ENCODE data around the gene PPP1R13L. TPM values are rescaled to one million over a fixed set of nuclear protein-coding genes. Genes with fewer than 3 reads are reported as not detected.
"Not testable (repeated sequence)": the region's sequence is repeated elsewhere in the genome, so short reads cannot be mapped to it uniquely, and the experiment has no call there.

The PPP1R13L gene
- total RNA-seq, 1 donor from 2014 or later: 56.7 TPM

GRCh38 chr19:45414468-45414867 lies 9.6 kb upstream of the PPP1R13L start:
- no peaks in the 10 kb centered on the region for H3K9me3 Mint-ChIP-seq (ENCODE audit: unreplicated experiment)
- H2AFZ ChIP-seq (ENCODE audit: low read depth, low read length): no peak overlapping the region
- no peaks in the 10 kb centered on the region for H4K20me1 ChIP-seq (ENCODE audit: insufficient read depth, low read length)
- no peak overlapping the region for H3K4me3 ChIP-seq (ENCODE audit: insufficient read depth, low read depth, low read length)
- H3K27me3 ChIP-seq (ENCODE audit: insufficient read depth, low read length): no peaks in the 10 kb centered on the region
- H3K4me1 ChIP-seq (ENCODE audit: insufficient read depth, low read length): no peaks in the 10 kb centered on the region
- peak overlapping the region; percentile 34 for H3K27ac Mint-ChIP-seq (ENCODE audit: unreplicated experiment)
- H3K79me2 ChIP-seq (ENCODE audit: insufficient read depth, low read length): peaks cover 4% of the 10 kb centered on the region
- no peak for DNase-seq (ENCODE audit: low read depth)
- no peak overlapping the region for H3K9ac ChIP-seq (ENCODE audit: low read length)
- H3K4me1 Mint-ChIP-seq (ENCODE audit: low read depth, unreplicated experiment): no peaks in the 10 kb centered on the region
- peaks cover 25% of the 10 kb centered on the region for H3K36me3 Mint-ChIP-seq (ENCODE audit: low read depth, unreplicated experiment)
- H3K4me2 ChIP-seq (ENCODE audit: low read length): no peak overlapping the region
- H3K9me3 ChIP-seq (ENCODE audit: insufficient read depth, low read depth, low read length): no peaks in the 10 kb centered on the region
- no peaks in the 10 kb centered on the region for H3K27me3 Mint-ChIP-seq (ENCODE audit: low read depth, unreplicated experiment)
- peaks cover 21% of the 10 kb centered on the region for H3K36me3 ChIP-seq (ENCODE audit: insufficient read depth, low read length)
- H3K27ac ChIP-seq (ENCODE audit: low read depth, low read length): no peak overlapping the region
- TF ChIP-seq EZH2 (IDR thresholded peaks at IDR 0.05; ENCODE audit: insufficient read depth, low read length) (no peak), CTCF (IDR thresholded peaks at IDR 0.05; ENCODE audit: insufficient read depth, low read depth, low read length) (no peak)
- no peak for FAIRE-seq
- peak overlapping the region; percentile 11 for H3K4me3 Mint-ChIP-seq (ENCODE audit: unreplicated experiment)

- Histone ChIP-seq H3K36me3 (ENCODE audit: insufficient read depth, low read length) (peaks cover 19% of the 10 kb centered on the region), H3K27me3 (ENCODE audit: insufficient read depth, low read length) (no peaks in the 10 kb centered on the region), H2AFZ (ENCODE audit: low read depth, low read length) (no peak overlapping the region), H3K4me1 (ENCODE audit: insufficient read depth, low read length) (no peaks in the 10 kb centered on the region), H3K4me2 (ENCODE audit: low read length) (no peak overlapping the region), H3K9me3 (ENCODE audit: insufficient read depth, low read depth, low read length) (no peaks in the 10 kb centered on the region), H4K20me1 (ENCODE audit: insufficient read depth, low read length) (no peaks in the 10 kb centered on the region), H3K79me2 (ENCODE audit: insufficient read depth, low read length) (peaks cover 4% of the 10 kb centered on the region), H3K4me3 (ENCODE audit: insufficient read depth, low read depth, low read length) (no peak overlapping the region), H3K9ac (ENCODE audit: low read length) (peak overlapping the region; percentile 15), H3K27ac (ENCODE audit: low read depth, low read length) (no peak overlapping the region)
- FAIRE-seq (no peak), DNase-seq (ENCODE audit: low read depth) (no peak)
- Mint-ChIP-seq H3K27ac (ENCODE audit: unreplicated experiment) (no peak overlapping the region), H3K27me3 (ENCODE audit: low read depth, unreplicated experiment) (no peaks in the 10 kb centered on the region), H3K36me3 (ENCODE audit: low read depth, unreplicated experiment) (peaks cover 32% of the 10 kb centered on the region), H3K4me1 (ENCODE audit: low read depth, unreplicated experiment) (no peaks in the 10 kb centered on the region), H3K4me3 (ENCODE audit: unreplicated experiment) (no peak overlapping the region), H3K9me3 (ENCODE audit: unreplicated experiment) (no peaks in the 10 kb centered on the region)
- TF ChIP-seq EZH2 (IDR thresholded peaks at IDR 0.05; ENCODE audit: insufficient read depth, low read length): no peak
- no peak for TF ChIP-seq CTCF (IDR thresholded peaks at IDR 0.05; ENCODE audit: insufficient read depth, low read depth, low read length)
Measured at GRCh38 chr19:45413497-45413896, 8.6 kb upstream of the PPP1R13L start.

- peaks cover 21% of the 10 kb centered on the region for H3K79me2 ChIP-seq (ENCODE audit: insufficient read depth, low read length)
- not testable (repeated sequence) for H3K27me3 ChIP-seq (ENCODE audit: insufficient read depth, low read length); H3K27ac Mint-ChIP-seq (ENCODE audit: unreplicated experiment); H3K4me1 Mint-ChIP-seq (ENCODE audit: low read depth, unreplicated experiment); DNase-seq (ENCODE audit: low read depth); H3K4me3 Mint-ChIP-seq (ENCODE audit: unreplicated experiment); H3K9me3 ChIP-seq (ENCODE audit: insufficient read depth, low read depth, low read length); H3K4me2 ChIP-seq (ENCODE audit: low read length); H3K27ac ChIP-seq (ENCODE audit: low read depth, low read length); FAIRE-seq; H3K9ac ChIP-seq (ENCODE audit: low read length); H3K4me1 ChIP-seq (ENCODE audit: insufficient read depth, low read length); H2AFZ ChIP-seq (ENCODE audit: low read depth, low read length); H3K4me3 ChIP-seq (ENCODE audit: insufficient read depth, low read depth, low read length); H4K20me1 ChIP-seq (ENCODE audit: insufficient read depth, low read length); H3K27me3 Mint-ChIP-seq (ENCODE audit: low read depth, unreplicated experiment); H3K9me3 Mint-ChIP-seq (ENCODE audit: unreplicated experiment)
- H3K36me3 ChIP-seq (ENCODE audit: insufficient read depth, low read length): peaks cover 13% of the 10 kb centered on the region
- H3K36me3 Mint-ChIP-seq (ENCODE audit: low read depth, unreplicated experiment): peaks cover 23% of the 10 kb centered on the region
Measured at GRCh38 chr19:45410330-45410729, 5.5 kb upstream of the PPP1R13L start.

All from astrocyte (in vitro differentiated cells and primary cell).